ENCODE measurements around the gene VPS9D1. TPM values are rescaled to one million over a fixed set of nuclear protein-coding genes. Genes with fewer than 3 reads are reported as not detected.

Gene VPS9D1, protein sequence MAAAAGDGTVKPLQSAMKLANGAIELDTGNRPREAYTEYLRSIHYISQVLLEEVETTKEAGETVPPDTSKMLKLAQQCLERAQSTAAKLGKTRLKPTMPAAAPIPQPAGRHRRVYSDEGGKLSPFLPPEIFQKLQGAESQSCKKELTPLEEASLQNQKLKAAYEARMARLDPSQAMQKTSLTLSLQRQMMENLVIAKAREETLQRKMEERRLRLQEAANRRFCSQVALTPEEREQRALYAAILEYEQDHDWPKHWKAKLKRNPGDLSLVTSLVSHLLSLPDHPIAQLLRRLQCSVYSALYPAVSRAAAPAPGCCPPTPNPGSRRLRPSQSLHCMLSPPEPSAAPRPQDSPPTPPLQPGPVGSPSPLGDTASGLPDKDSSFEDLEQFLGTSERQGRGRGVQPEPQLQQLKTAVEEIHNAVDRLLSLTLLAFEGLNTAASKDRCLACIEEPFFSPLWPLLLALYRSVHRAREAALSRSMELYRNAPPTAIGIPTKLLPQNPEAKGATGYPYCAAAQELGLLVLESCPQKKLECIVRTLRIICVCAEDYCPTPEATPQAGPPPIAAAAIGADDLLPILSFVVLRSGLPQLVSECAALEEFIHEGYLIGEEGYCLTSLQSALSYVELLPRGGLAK
- polyA plus RNA-seq (2012; ENCODE audit: insufficient read depth, insufficient read length) = 2.6 TPM

DNA sequence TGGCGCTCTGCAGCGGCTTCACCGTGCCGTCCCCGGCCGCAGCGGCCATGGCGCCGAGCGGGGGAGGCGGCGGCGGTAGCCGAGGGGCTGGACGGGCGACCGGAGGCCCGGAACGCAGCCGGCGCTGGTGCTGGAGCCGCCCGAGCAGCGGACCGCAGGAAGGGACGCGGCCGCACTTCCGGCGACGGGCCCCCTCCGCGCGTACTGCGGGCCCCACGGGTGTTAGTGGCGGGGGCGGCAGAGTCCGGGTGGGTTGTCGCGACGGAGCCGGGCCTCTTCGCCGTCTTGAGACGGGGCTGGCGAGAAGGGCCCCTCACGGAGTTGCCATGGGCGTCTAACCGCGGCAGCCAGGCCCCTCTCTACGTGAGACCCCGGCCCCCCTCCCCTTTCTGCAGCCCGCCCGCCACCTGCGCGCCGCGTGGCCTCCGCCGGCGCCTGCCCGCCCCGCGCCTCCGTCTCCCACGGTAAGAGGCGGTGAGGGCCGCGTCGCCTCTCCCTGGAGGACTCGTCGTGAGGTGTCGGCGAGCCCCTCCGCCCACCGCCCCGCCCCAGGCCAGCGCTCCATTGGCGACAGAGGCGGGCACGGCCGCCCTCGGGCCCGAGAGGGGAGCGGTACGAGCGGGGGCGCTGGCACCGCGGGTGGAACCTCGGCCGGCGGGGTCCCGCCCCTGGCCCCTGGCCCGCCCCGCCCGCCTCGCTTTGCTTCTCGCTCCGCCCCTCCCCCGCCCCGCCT, at the start of gene VPS9D1, which contains the start of gene ZNF276:
Gene VPS9D1 (minus strand): TSS at position 86 of the 733 bp plus-strand sequence. CDS start 37 bp downstream, at position 49.
Gene ZNF276 (plus strand): TSS at position 725 of the 733 bp plus-strand sequence. CDS start 104 bp downstream, outside the sequence.
- H3K4me3 ChIP-seq (ENCODE audit: low read length) = peak within 1 kb of the TSS; percentile 64
- no peak for DNase-seq (ENCODE audit: low read depth, low spot score)

GRCh38 chr16:89770367-89770766, 49.7 kb upstream of the VPS9D1 start:
- H3K4me3 ChIP-seq (ENCODE audit: low read length) = no peak overlapping the region
- no peak for DNase-seq (ENCODE audit: low read depth, low spot score)

GRCh38 chr16:89765292-89765830, 44.7 kb upstream of the VPS9D1 start:
- no peak overlapping the region for H3K4me3 ChIP-seq (ENCODE audit: low read length)

GRCh38 chr16:89764711-89765201, 44.1 kb upstream of the VPS9D1 start:
- no peak for DNase-seq (ENCODE audit: low read depth, low spot score)
- H3K4me3 ChIP-seq (ENCODE audit: low read length) = no peak overlapping the region

More at GRCh38 chr16:89765292-89765830, 44.7 kb upstream of the VPS9D1 start:
- DNase-seq (ENCODE audit: low read depth, low spot score) = no peak

DNA sequence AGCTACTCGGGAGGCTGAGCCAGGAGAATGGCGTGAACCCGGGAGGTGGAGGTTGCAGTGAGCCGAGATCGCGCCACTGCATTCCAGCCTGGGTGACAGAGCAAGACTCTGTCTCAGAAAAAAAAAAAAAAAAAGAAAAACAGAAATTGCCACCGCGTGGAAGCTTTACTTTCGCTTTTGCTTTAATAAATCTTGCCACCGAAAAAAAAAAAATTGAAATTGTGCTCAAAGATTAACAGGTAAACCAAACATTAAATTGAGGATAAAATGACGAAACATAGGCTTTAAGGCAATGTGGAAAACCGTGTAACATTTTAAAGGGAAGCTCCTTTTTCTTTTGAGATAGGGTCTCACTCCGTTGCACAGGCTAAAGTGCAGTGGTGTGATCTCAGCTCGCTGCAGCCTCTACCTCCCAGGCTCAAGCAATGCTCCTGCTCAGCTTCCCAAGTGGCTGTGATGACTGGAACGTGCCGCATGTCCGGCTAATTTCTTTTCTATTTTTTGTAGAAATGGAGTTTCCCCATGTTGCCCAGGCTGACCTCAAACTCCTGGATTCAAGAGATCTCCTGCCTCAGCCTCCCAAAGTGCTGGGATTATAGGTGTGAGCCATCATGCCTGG, 40.7 kb upstream of the VPS9D1 start:
- DNase-seq (ENCODE audit: low read depth, low spot score) = no peak

DNA sequence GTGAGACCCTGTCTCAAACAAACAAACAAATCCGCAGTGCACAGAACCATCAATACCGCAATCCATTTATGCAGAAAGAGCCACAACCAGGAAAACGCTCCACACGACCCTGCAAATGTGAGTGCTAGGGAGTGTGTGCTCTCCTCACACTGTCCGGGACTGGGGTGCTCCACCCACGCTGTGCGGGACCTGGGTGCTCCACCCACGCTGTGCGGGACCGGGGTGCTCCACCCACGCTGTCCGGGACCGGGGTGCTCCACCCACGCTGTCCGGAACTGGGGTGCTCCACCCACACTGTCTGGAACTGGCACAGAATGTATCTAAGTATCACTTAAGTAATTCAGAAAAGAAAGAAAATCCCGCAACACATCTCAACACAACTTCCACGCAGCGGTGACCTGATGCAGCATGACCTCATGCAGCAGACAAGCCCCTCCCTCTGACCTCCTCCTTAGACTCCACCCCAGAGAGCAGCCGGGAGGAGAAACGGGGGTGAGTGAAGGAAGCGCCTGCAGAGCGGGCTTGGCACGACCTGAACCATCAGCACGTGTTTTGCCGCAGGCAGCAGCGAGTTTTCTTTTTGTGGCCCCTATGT, 39.1 kb upstream of the VPS9D1 start:
- DNase-seq (ENCODE audit: low read depth, low spot score) = no peak
- no peak overlapping the region for H3K4me3 ChIP-seq (ENCODE audit: low read length)

More for the DNA sequence above, 40.7 kb upstream of the VPS9D1 start:
- no peak overlapping the region for H3K4me3 ChIP-seq (ENCODE audit: low read length)

- no peak for DNase-seq (ENCODE audit: low read depth, low spot score)
Measured at GRCh38 chr16:89749637-89750036, 28.9 kb upstream of the VPS9D1 start.

DNA sequence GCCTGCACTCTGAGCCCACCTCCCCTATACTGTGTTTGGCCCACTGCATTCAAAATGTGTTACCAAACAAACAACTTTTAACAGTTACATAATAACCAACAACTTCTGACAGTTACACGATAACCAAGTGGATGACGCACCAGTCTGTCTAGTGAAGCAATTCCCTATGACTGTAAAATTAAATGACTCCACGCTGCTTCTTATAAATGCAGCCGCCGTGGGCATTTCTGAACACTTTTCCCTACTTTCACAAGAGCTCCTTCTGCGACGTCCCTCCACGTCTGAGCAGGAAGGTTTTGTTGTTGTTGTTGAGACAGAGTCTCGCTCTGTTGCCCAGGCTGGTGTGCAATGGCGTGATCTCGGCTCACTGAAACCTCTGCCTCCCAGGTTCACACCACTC, 28.2 kb upstream of the VPS9D1 start:
- no peak overlapping the region for H3K4me3 ChIP-seq (ENCODE audit: low read length)
- DNase-seq (ENCODE audit: low read depth, low spot score) = no peak

More at GRCh38 chr16:89749637-89750036, 28.9 kb upstream of the VPS9D1 start:
- H3K4me3 ChIP-seq (ENCODE audit: low read length) = no peak overlapping the region

GRCh38 chr16:89748076-89748475, 27.4 kb upstream of the VPS9D1 start:
- H3K4me3 ChIP-seq (ENCODE audit: low read length) = no peak overlapping the region
- DNase-seq (ENCODE audit: low read depth, low spot score) = no peak

DNA sequence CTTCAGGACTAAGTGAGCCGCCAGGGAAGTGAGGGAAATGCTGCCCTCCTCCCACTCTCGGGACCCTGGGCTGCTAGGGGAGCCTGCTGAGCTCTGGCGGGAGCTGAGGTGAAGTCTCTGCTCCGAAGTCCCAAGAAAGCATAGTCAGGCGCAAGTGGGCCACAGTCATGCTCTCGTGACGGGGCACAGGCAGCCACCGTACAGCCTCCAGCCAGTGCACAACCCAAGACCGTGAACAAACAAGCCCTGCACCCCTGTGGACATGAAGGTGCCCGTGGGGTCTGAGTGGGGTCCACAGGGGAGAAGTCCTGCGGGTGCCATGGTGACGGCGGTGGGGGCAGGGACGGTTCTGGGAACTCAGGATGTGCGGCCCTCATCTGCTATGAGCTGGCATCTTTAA, 25.3 kb upstream of the VPS9D1 start:
- no peak overlapping the region for H3K4me3 ChIP-seq (ENCODE audit: low read length)
- DNase-seq (ENCODE audit: low read depth, low spot score) = no peak

DNA sequence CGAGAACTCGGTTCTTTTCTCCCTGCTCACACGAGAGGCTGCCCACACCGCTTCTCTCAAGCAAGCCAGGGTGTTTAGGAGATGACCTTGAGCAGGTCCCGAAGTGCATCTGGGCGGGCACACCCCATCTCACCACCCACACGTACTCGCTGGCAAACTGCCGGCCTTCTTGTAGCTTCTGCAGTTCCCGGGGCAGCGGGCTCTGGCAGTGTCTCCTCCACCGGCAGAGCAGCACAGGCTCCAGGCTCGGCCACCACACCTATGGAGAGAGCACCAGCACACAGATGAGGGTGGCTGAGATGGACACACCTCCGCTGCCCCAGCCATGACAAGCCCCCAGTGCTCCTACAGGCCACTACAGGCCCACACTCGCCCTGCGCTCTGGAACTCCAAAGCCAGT, 24.1 kb upstream of the VPS9D1 start:
- H3K4me3 ChIP-seq (ENCODE audit: low read length) = no peak overlapping the region
- DNase-seq (ENCODE audit: low read depth, low spot score) = no peak

DNA sequence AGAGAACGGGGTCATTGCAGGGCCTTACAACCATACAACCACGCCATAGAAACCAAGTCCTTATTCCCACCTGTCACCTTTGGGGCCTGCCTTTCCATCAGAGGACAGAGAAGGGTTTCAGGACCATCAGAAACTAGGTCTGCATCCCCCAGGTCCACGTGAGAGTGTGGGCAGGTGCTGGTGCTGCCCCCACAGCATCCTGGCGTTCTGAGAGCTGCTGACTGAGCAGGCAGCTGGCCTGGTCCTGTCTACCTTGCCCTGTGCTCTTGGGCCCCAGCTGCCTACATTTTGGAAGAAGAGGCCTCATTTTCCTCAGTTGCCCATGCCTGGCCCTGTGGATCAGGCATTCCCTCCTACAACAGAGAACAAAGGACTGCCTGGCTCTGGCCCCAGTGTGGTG, 22.2 kb upstream of the VPS9D1 start:
- no peak for DNase-seq (ENCODE audit: low read depth, low spot score)
- no peak overlapping the region for H3K4me3 ChIP-seq (ENCODE audit: low read length)

DNA sequence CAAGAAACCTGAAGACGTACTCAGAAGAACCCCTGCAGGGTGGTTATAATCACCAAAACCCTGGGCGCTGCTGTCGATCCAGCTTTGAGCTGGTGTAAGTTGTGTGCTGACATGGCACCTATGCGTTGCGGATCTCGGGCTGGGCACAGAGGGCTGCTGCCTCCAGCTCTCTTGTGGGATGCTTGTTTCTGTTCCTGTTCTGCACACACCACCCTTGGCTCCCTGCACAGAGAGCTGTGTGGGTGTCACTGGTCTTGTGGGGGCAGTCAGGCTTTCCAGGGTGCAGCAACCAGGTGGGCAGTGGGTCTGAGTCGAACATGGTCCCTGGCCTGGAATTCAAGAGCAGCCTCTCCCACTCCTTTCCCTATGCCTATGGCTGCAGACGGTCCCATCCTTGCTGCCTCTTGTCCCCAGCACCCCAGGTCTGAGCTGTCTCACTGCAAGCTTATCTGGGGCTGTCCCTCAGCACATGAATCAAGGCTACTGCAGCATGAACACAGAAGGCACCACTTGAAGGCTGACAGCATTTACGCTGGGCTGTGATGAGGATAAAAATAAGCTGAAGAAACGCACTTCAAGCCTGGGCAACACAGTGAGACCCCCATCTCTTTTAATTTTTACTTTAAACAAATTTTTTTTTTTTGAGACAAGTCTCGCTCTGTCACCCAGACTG, 20.8 kb upstream of the VPS9D1 start:
- H3K4me3 ChIP-seq (ENCODE audit: low read length) = no peak overlapping the region
- no peak for DNase-seq (ENCODE audit: low read depth, low spot score)

DNA sequence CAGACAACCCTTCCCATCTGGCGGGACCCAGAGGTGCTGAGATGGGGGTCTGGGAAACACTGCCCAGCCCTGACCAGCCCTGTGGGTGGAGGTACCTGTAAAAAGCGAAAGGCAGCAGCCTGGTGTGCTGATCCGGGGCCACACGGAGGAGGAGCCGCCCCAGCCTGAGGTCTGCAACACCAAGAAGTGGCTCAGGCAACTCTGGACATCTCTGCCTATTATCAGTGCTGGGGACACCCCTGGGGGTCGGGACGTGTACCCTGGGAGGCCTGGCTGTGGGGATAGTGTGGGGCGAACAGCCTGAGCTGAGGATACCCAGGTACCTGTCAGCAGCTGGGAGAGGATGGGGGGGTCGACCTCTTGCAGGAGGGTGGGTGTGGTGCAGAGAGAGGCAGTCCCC, 18.7 kb upstream of the VPS9D1 start:
- no peak overlapping the region for H3K4me3 ChIP-seq (ENCODE audit: low read length)
- no peak for DNase-seq (ENCODE audit: low read depth, low spot score)

DNA sequence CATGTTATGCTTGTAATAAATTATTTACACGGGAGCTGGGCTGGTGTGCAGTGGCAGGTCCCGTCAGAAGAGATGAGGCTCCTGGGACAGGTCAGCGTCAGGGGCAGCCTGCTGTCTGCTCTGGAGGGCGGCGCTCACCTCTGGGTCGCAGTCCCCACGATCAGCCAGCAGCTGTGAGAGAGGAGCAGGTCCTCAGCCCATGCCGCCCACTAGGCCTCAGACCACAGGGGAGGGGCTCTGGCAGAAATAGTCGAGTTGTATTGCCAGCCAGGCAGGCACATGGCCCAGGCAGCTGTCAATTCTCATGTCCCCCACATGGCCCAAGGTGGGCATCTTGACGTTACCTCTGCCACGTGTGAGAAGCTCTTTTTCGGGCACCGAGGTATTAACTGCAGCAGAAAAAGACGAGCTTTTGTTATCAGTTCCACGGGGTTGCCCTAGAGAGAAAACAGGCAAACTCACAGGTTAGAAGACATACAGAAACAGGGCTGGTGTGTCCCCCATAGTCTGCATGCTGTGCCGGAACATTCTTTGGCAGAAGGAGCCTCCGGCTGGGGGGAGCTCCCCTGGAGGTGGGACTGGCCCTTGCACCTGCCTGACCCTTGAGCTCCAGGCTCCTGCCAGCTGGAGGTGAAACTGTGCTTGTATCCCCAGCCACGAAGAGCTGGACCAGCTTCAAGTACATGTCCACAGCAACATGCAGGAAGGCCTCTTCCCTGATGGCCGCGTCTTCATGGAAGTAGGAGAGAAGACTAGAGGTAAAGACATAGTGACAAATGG, 18.0 kb upstream of the VPS9D1 start:
- no peak for DNase-seq (ENCODE audit: low read depth, low spot score)
- no peak overlapping the region for H3K4me3 ChIP-seq (ENCODE audit: low read length)

- H3K4me3 ChIP-seq (ENCODE audit: low read length) = no peak overlapping the region
- DNase-seq (ENCODE audit: low read depth, low spot score) = no peak
Measured at GRCh38 chr16:89738072-89738377, 17.3 kb upstream of the VPS9D1 start.

DNA sequence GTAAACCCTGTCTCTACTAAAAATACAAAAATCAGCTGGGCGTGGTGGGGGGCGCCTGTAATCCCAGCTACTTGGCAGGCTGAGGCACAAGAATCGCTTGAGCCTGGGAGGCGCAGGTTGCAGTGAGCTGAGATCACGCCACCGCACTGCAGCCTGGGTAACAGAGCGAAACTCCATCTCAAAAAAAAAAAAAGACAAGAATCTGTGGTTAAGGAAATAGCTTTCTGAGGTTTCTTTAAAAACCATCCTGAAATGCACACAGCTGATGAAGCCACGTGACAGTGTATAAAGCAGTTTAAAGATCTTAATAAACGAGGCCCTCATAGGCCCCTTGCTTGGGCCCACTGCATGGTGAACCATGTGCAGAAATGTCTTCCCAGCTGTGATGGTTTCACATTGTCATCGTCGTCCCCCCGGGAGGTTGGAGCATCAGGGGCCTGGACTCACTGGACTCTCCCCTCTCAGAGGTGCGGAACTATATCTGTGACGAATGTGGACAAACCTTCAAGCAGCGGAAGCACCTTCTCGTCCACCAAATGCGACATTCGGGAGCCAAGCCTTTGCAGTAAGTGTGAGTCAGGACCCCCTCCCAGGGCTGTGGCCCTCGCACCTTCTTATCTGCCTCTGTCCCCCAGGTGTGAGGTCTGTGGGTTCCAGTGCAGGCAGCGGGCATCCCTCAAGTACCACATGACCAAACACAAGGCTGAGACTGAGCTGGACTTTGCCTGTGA, 16.8 kb upstream of the VPS9D1 start:
- peak; percentile 90 for DNase-seq (ENCODE audit: low read depth, low spot score)

More for the DNA sequence above, 16.8 kb upstream of the VPS9D1 start:
- H3K4me3 ChIP-seq (ENCODE audit: low read length) = no peak overlapping the region

Measured in Jurkat, Clone E6-1 (cell line).